ENCODE results near the gene CAB39L. TPM values are rescaled to one million over a fixed set of nuclear protein-coding genes. Genes with fewer than 3 reads are reported as not detected.

The CAB39L gene
- total and polyA plus RNA-seq, 2 of the 13 experiments (the other 11 are each of a cell fraction or from before 2014, with no cell fraction given) = 3.1 to 6.1 TPM

GRCh38 chr13:49347650-49348385 is 96.0 kb downstream of the CAB39L start:
- no peak overlapping the region for H3K4me2 ChIP-seq (ENCODE audit: low read depth, low read length)
- no peaks in the 10 kb centered on the region for H3K36me3 ChIP-seq (replicated peaks in 1 of 2; ENCODE audit: control insufficient read depth in 1 of 2, insufficient read depth in 2 of 2, low read length in 2 of 2)
- ChIA-PET POLR2A (no interaction called here), CTCF (ENCODE audit: low intra/inter-chr PET ratio, low total read pairs) (no interaction called here)
- H3K79me2 ChIP-seq (ENCODE audit: insufficient read depth, low read length) = no peaks in the 10 kb centered on the region
- no peak for ATAC-seq
- H4K20me1 ChIP-seq (ENCODE audit: insufficient read depth, low read length) = no peaks in the 10 kb centered on the region
- WGBS (ENCODE audit: low lambda C conversion rate) = 92% methylated on average over 23 of the region's 23 CpGs
- in situ Hi-C loops (cut with HindIII; ENCODE audit: extremely low pct_ligation_motif_present, low pct_unique_long_range_greater_than_20kb) (no loop called here), intact Hi-C loops (cut with micrococcal nuclease; ENCODE audit: unreplicated experiment) (no loop called here)
- H3K9ac ChIP-seq (ENCODE audit: insufficient read depth, low read depth, low read length) = no peak overlapping the region
- no peak overlapping the region for H2AFZ ChIP-seq (ENCODE audit: low read length)
- no peak overlapping the region for H3K4me3 ChIP-seq (replicated peaks in 1 of 3; ENCODE audit: insufficient read depth in 1 of 3, low read depth in 2 of 3, low read length in 3 of 3)
- no peaks in the 10 kb centered on the region for H3K27me3 ChIP-seq (ENCODE audit: control insufficient read depth in 1 of 2, insufficient read depth in 2 of 2, low read length in 2 of 2)
- H3K27ac ChIP-seq (ENCODE audit: extremely low read length, insufficient read depth, low read length) = no peak overlapping the region
- no peak for DNase-seq (ENCODE audit: low spot score)
- no peaks in the 10 kb centered on the region for H3K4me1 ChIP-seq (ENCODE audit: insufficient read depth, low read length)
- BruUV-seq (replicated peaks) = no TSS peak
- no peak for TF ChIP-seq RFXAP (CRISPR knock-in tag; IDR thresholded peaks at IDR 0.05; ENCODE audit: borderline replicate concordance)
- TF ChIP-seq TEAD2 (CRISPR knock-in tag; IDR thresholded peaks at IDR 0.05) = no peak
- TF ChIP-seq RBM22 (optimal IDR thresholded peaks at IDR 0.05; ENCODE audit: low read length) = no peak
- TF ChIP-seq KLF9 (CRISPR knock-in tag; IDR thresholded peaks at IDR 0.05; ENCODE audit: low read depth) = no peak
- no peak for TF ChIP-seq FOXP1 (IDR thresholded peaks at IDR 0.05)
- TF ChIP-seq FOXP1 (CRISPR knock-in tag; IDR thresholded peaks at IDR 0.05) = no peak
- TF ChIP-seq SNRNP70 (IDR thresholded peaks at IDR 0.05; ENCODE audit: low read depth, low read length) = no peak
- TF ChIP-seq SMAD9 (CRISPR knock-in tag; IDR thresholded peaks at IDR 0.05) = no peak
- TF ChIP-seq TARDBP (CRISPR knock-in tag; IDR thresholded peaks at IDR 0.05) = no peak
- no peak for TF ChIP-seq HNRNPLL (IDR thresholded peaks at IDR 0.05; ENCODE audit: low read depth, low read length, poor library complexity, severe bottlenecking)
- FAIRE-seq = no peak
- no peaks in the 10 kb centered on the region for H3K9me3 ChIP-seq (ENCODE audit: low read length)

GRCh38 chr13:49346460-49346859 is 97.4 kb downstream of the CAB39L start:
- in situ Hi-C loops (cut with HindIII; ENCODE audit: extremely low pct_ligation_motif_present, low pct_unique_long_range_greater_than_20kb) = no loop called here
- Histone ChIP-seq H3K79me2 (ENCODE audit: insufficient read depth, low read length) (no peaks in the 10 kb centered on the region), H3K27me3 (ENCODE audit: control insufficient read depth in 1 of 2, insufficient read depth in 2 of 2, low read length in 2 of 2) (no peaks in the 10 kb centered on the region), H2AFZ (ENCODE audit: low read length) (no peak overlapping the region), H3K36me3 (replicated peaks in 1 of 2; ENCODE audit: control insufficient read depth in 1 of 2, insufficient read depth in 2 of 2, low read length in 2 of 2) (no peaks in the 10 kb centered on the region), H3K4me1 (ENCODE audit: insufficient read depth, low read length) (peaks cover 3% of the 10 kb centered on the region; the same call in 1 of the 2 replicates), H3K9ac (ENCODE audit: insufficient read depth, low read depth, low read length) (no peak overlapping the region), H3K4me3 (replicated peaks in 1 of 3; ENCODE audit: insufficient read depth in 1 of 3, low read depth in 2 of 3, low read length in 3 of 3) (no peak overlapping the region), H3K9me3 (ENCODE audit: low read length) (no peaks in the 10 kb centered on the region), H4K20me1 (ENCODE audit: insufficient read depth, low read length) (no peaks in the 10 kb centered on the region), H3K27ac (ENCODE audit: extremely low read length, insufficient read depth, low read length) (no peak overlapping the region), H3K4me2 (ENCODE audit: low read depth, low read length) (no peak overlapping the region)
- intact Hi-C loops (cut with micrococcal nuclease; ENCODE audit: unreplicated experiment) = no loop called here
- DNase-seq (ENCODE audit: low spot score) (no peak), ATAC-seq (no peak), FAIRE-seq (no peak)
- ChIA-PET POLR2A (no interaction called here), CTCF (ENCODE audit: low intra/inter-chr PET ratio, low total read pairs) (no interaction called here)
- 42% methylated on average over 5 of the region's 5 CpGs for WGBS (ENCODE audit: low lambda C conversion rate)
- no TSS peak for BruUV-seq (replicated peaks)
- TF ChIP-seq RFX3 (CRISPR knock-in tag; IDR thresholded peaks at IDR 0.05) (no peak), ATF7-NPFF (CRISPR knock-in tag; IDR thresholded peaks at IDR 0.05; ENCODE audit: low read depth) (no peak), ONECUT2 (CRISPR knock-in tag; IDR thresholded peaks at IDR 0.05) (no peak), SMC3 (IDR thresholded peaks at IDR 0.05; ENCODE audit: low read length) (no peak), DPF2 (CRISPR knock-in tag; IDR thresholded peaks at IDR 0.05; ENCODE audit: borderline replicate concordance, low read depth) (no peak), ZNF280D (CRISPR knock-in tag; IDR thresholded peaks at IDR 0.05) (no peak), MEIS1 (CRISPR knock-in tag; IDR thresholded peaks at IDR 0.05; ENCODE audit: borderline replicate concordance) (no peak), MAF1 (CRISPR knock-in tag; IDR thresholded peaks at IDR 0.05; ENCODE audit: borderline replicate concordance) (no peak), DNMT3B (CRISPR knock-in tag; conservative IDR thresholded peaks at IDR 0.05) (no peak)

All from HepG2 (cell line).